22Rv1 (cell line): Measurements from ENCODE around the gene PHRF1.
"Not testable (repeated sequence)": the region's sequence is repeated elsewhere in the genome, so short reads cannot be mapped to it uniquely, and the experiment has no call there.

ENCODE experiments used
- H3K27ac ChIP-seq: fragments of 450-650 bp; 2 replicates; pipeline ENCODE4 v1.5.1; 2017
- ZFX ChIP-seq: fragments of 450-650 bp; IDR thresholded peaks from 2 replicates; pipeline ENCODE4 v1.6.1; 2017; ENCODE audit warnings: antibody characterized with exemption, borderline replicate concordance
- TF ChIP-seq, protein P1 (sequence below): fragments of 450-650 bp; IDR thresholded peaks from 2 replicates; pipeline ENCODE4 v1.5.1; 2017; ENCODE audit warnings: mild to moderate bottlenecking

Gene PHRF1

DNA sequence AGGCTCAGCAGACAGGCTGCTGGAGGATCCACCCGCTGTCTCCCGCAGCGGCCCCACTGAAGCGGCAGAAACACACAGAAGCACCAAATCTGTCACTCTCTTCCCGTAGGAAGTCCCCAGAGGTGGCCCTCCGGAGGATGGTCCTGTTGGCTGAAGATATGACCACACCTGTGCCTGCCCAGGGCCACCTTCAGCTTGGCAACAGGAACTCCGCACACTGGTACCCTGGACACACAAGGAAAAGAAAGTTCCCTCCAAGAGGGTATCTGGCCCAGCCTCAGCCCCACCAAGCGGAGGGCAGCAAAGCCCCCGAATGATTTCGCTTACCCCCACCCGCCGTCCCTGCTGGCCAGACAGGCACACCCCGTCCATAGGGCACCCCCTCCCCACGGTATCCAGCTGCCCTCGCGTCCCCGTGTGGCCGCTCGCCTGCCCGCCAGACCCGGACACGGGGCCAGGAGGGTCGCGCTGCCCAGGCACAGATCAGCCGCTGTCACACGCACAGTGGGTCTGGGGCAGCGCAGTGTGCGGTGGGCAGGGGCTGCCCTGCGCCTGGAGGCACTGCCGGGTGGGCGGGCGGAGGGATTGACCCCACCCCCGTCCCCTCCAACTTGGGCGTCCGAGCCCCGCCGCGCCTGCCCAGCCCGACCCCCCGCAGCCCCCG lies 8.5 kb upstream of the PHRF1 start:
- peak overlapping the region; percentile 98 for H3K27ac ChIP-seq
- TF ChIP-seq, protein P1, sequence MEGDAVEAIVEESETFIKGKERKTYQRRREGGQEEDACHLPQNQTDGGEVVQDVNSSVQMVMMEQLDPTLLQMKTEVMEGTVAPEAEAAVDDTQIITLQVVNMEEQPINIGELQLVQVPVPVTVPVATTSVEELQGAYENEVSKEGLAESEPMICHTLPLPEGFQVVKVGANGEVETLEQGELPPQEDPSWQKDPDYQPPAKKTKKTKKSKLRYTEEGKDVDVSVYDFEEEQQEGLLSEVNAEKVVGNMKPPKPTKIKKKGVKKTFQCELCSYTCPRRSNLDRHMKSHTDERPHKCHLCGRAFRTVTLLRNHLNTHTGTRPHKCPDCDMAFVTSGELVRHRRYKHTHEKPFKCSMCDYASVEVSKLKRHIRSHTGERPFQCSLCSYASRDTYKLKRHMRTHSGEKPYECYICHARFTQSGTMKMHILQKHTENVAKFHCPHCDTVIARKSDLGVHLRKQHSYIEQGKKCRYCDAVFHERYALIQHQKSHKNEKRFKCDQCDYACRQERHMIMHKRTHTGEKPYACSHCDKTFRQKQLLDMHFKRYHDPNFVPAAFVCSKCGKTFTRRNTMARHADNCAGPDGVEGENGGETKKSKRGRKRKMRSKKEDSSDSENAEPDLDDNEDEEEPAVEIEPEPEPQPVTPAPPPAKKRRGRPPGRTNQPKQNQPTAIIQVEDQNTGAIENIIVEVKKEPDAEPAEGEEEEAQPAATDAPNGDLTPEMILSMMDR, result no peak
- TF ChIP-seq ZFX, result no peak

DNA sequence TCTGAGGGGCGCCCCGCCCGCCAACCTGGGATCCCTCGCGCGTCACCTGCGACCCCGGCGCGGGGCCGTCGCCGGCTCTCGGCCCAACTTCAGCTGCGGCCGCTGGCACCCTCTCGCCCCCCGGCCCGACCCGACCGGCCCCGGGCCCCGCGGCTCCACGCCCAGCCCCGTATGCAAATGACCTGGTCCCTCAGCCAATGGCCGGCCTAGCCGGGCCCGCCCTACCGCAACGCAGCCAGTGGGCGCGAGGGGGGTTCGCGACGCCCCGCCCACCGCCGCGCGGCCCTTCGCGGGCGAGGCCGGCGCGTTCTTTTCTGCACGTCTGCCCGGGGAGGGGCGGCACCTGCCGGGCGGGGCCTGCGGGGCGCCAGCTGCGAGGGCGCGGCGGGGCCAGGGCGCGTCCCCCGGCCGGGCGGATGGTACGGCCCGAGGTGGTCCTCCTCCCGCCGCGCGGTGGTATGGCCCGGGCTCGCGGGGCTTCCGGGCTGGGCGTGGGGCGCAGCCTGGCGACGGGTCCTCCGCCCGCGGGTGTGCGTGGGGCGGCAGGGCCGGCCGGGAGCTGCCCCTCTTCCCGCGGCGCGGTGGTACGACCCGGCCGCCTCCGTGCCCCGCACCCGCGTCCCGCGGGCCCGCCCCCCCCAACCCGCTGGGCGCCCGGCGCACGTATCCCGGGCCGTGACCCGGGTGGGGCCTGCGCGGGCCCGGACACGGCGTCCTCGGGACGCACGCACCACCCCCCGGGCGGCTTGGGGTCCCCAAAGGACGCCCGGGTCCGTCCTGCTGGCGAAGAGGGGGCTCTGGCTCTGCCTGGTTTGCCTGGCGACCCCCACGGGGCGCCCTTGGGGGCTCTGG lies 7.7 kb upstream of the PHRF1 start:
- peak overlapping the region; percentile 98 for H3K27ac ChIP-seq
- TF ChIP-seq, protein P1, result no peak
- no peak for TF ChIP-seq ZFX

DNA sequence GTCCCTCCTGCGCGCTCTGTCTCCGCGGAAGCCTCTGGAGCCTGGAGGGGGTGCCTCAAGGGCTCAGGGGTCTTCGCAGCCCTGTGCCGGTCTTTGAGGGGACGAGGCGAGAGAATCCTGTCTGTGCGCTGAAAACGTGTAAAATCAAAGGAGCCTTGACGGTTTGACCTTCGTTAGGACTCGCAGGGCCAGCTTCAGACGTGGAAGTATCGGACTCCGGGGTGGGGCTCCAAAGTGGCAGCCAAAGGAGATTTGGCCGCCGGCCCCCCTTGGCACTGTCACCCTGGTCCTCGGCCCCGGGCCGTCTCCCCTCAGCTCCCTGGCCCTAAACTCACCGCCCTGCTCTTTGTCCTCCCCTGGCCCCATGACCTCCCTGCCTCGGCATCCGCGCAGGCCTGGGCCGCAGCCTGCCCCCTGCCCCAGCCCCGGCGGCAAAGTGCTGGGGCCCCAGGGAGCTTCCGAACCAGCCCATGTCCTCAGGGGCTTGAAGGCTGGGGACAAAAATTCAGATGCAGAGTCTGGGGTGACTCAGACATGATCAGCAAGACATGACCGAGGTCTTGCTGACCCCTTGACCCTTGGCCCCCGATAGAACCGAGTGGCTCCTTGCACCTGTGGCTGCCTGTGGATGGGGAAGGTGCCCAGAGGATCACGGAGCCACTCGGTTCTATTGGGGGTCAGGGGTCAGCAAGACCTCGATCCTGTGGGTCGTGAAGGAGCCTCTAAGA lies 6.9 kb upstream of the PHRF1 start:
- TF ChIP-seq, protein P1, result no peak
- no peak for TF ChIP-seq ZFX
- H3K27ac ChIP-seq, result peak overlapping the region; percentile 98

DNA sequence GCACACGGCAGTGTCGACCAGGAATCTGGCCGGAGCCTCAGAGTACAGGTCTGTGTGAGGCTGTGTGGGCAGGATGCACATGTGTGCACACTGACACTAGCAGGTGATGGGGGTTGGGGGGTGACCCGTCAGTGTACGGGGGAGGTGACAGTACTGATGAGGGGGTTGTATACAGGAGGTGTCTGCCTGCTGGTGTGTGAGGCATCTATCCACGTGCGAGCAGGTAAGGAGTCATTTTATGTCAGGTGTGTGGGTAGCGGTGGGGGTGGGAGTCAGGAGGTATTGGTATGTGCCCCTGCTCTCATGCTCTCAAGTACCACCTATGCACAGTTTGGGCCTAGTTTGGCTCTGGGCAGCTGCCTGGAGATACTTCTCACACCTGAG lies 4.5 kb upstream of the PHRF1 start:
- H3K27ac ChIP-seq, result no peak overlapping the region
- TF ChIP-seq, protein P1, result no peak
- TF ChIP-seq ZFX, result no peak

DNA sequence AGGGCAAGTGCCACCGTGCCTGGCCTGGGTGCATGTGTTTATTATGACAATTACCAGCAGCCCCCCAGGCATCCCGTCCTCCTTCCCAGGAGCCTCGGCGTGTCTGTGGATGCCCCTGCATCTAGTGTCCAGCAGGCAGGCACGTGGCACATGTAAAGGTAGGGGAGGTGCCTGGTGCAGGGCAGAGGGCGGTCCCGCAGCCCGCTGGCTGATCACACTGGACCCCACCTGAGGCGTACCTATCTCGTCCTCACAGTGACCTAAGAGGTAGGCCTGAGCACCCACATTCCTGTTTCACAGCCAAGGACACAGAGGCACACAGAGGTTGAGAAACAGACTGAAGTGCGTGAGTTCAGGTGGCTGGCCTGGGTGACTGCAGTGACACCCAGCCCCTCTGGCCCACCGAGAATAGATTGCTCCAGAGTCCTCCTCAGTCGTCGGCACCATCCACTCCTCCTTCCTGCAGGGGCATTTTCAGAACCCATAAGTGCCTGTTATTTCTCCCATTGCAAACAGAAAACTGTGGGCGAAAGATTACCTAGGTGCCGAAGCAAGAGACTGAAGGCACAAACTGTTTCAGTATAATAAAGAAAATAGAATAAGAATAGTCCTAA lies 3.0 kb upstream of the PHRF1 start:
- TF ChIP-seq, protein P1, result no peak
- no peak for TF ChIP-seq ZFX
- no peak overlapping the region for H3K27ac ChIP-seq

DNA sequence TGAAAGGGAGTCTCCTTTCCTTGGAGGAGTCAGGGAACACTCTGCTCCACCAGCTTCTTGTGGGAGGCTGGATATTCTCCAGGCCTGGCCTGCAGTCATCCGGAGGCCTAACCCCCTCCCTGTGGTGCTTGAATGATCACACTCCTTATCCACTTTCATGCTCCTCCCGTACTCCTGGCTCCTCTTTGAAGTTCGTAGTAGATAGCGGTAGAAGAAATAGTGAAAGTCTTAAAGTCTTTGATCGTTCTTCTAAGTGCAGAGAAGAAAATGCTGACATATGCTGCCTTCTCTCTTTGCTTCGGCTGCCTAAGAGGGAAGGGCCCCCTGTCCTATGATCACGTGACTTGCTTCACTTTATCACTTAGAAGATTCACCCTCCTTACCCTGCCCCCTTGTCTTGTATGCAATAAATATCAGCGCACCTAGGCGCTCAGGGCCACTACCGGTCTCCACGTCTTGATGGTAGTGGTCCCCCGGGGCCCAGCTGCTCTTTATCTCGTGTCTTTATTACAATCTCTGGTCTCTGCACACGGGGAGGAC lies 2.2 kb upstream of the PHRF1 start:
- H3K27ac ChIP-seq, result not testable (repeated sequence)

DNA sequence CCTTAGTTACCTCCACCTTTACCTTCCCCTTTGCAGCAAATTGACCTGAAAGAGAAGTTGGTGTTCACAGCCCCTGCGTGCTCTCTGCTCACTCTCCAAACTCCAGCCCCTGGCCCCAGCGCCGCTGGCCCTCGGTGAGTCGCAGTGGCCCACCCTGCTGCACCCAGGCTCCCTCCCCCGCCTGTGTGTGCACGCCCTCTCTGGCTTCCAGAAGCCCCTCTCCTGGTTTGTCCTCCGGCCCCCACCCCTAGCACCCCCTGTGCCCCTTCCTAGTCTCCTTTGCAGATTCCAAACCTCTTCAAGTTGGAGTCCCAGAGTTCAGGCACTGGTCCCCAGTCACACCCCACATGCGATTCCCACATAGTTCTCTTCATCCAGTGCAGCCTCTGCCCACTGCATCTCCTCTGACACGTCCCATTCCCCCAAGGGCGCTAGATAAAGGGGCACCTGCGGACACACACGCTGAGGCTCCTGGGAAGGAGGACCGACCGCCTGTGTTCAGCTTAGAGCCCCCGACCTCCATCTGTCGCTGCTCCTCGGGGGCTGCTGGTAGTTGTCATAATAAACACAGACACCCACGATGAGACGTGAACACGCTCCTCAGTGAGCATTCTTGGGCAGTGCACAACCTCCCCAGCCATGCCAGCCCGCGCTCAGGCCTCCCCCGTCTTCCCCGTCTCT lies 1.5 kb upstream of the PHRF1 start:
- no peak for TF ChIP-seq ZFX
- TF ChIP-seq, protein P1, result no peak
- H3K27ac ChIP-seq, result peak overlapping the region; percentile 91
